Measurements from ENCODE around the gene SRP68.

SRP68 gene

DNA sequence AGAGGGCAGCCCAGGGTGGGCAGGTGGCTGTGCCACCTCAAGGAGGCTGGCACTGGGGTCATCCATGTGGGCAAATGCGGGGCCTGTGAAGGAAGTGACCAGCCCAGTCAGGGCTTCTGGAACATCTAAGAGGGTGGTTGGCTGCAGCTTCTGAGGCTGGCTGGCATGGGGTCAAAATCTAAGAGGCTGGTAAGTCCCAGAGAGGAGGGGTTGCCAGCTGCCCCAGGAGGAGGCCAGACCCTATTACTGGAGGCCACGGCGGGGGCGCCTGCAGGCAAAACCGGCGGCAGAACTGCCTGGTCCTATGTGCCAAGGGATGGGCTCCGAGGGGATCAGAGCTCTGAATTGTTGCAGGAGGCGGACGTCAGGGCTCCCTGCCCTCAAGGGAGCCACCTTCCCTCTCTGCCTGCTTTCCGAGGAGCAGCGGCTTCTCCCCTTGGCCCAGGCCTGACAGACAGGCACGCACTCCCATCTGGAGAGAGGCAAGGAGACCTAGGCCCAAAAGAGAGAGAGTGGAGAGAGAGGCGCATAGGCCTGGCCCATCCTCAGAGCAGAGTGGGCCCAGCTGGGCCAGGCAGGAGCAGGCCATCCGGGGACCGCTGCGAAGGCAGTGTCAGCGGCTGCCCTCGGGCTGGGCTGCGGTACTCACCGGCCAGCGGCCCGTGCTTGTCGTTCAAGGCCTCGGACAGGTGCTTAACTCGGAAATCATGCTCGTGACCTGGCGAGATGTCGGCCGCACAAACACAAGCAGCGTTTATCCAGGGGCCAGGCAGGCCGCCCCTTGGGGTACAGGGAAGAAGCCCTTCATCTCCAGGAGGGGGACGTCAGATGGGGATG lies 17.6 kb upstream of the SRP68 start:
- no peak for DNase-seq (ENCODE audit: low read depth)
- H3K4me3 ChIP-seq (ENCODE audit: control insufficient read depth, low read depth, low read length) = no peak overlapping the region
- TF ChIP-seq, protein P1, sequence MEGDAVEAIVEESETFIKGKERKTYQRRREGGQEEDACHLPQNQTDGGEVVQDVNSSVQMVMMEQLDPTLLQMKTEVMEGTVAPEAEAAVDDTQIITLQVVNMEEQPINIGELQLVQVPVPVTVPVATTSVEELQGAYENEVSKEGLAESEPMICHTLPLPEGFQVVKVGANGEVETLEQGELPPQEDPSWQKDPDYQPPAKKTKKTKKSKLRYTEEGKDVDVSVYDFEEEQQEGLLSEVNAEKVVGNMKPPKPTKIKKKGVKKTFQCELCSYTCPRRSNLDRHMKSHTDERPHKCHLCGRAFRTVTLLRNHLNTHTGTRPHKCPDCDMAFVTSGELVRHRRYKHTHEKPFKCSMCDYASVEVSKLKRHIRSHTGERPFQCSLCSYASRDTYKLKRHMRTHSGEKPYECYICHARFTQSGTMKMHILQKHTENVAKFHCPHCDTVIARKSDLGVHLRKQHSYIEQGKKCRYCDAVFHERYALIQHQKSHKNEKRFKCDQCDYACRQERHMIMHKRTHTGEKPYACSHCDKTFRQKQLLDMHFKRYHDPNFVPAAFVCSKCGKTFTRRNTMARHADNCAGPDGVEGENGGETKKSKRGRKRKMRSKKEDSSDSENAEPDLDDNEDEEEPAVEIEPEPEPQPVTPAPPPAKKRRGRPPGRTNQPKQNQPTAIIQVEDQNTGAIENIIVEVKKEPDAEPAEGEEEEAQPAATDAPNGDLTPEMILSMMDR (IDR thresholded peaks at IDR 0.05; ENCODE audit: control insufficient read depth, insufficient read depth, low read depth, low read length, missing control alignments) = no peak

DNA sequence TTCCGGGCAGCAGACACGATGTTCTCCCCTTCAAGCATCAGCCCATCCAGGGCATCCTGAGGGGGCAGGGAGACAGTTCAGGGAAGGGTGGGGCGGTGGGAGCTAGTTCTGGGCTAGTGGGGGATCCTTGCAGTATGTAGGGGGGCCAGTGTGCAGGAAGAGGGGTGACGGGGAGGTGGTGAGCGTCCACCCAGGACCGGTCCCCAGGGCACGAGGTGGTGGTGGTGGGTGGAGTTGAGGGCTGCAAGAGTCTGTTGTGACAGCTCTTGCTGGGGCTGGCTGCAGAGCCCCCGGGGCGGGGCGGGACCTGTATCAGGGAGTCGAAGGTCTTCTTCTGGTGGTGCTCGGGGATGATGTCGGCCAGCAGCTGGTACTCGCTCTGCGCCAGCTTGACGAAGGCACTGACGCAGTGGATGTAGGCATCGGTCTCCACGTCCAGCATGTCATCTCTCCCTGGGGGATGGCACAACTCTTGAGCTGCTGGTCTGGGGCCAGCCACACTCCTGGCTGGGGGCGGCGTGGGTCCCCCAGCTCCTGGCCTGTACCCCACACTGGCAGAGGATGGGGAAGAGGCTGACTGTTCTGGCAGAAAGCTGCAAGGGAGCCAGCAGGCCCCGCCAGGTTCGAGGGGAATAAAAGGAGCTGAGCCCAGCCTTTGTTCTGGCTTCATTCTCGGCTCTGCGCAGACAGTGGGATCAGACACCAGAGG lies 16.7 kb upstream of the SRP68 start:
- TF ChIP-seq, protein P1 (IDR thresholded peaks at IDR 0.05; ENCODE audit: control insufficient read depth, insufficient read depth, low read depth, low read length, missing control alignments) = no peak
- no peak overlapping the region for H3K4me3 ChIP-seq (ENCODE audit: control insufficient read depth, low read depth, low read length)
- no peak for DNase-seq (ENCODE audit: low read depth)

DNA sequence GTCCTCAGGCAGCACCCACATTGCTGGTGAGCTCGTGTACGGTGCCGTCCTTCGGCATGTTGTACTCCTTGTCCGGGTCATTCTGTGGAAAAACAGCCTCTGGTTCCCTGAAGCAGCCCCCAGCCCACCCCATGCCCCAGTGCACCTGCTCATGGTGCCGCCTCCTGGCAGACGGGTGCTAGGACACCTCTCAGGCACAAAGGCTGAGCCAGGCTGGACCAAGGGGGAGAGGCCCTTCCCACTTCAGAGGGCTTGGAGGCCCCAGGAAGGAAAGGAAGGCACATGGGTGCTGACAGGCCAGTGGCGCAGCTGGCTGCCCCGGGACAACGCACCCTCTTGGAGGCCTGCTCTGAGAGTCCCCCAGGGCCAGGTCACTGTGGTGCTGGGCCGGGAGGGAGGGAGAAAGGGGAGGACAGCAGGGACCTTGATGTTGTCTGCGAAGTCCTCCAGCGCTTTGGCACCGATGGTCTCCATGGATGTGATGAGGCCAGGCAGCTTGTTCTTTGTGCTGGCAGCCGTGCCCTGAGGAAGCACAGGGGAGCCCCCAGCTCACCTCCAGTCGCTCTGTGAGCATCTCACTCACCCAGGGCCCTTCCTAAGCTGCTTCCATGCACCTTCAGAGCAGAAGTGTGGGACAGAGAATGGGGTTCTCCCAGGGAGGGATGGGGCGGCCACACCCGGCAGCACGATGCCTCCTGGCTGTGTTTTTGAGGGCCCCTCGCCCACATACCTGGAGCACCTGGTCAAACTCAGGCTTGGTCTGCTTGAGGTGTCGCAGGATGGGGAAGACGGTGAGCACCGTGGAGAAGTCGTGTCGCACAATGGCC lies 15.9 kb upstream of the SRP68 start:
- DNase-seq (ENCODE audit: low read depth) = no peak
- TF ChIP-seq, protein P1 (IDR thresholded peaks at IDR 0.05; ENCODE audit: control insufficient read depth, insufficient read depth, low read depth, low read length, missing control alignments) = no peak
- H3K4me3 ChIP-seq (ENCODE audit: control insufficient read depth, low read depth, low read length) = no peak overlapping the region

DNA sequence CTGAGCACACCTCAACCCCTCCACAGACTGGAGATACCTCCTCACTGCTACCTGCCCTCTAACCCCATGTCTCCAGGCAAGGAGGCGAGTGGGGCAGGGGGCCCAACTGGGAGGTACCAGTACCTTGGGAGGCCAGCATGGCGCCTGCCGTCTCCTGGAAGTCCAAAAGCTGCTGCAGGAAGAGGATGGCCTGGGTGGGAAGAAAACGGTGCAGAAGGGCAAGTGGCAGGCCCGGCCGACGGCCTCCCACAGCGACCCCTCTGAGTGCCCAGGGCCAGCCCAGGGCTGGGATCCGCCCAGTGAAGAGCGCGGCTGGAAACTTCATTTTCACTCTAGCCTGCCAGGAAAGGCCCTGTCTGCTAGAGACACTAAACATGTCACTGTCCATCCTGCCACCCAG lies 15.2 kb upstream of the SRP68 start:
- no peak for DNase-seq (ENCODE audit: low read depth)
- TF ChIP-seq, protein P1 (IDR thresholded peaks at IDR 0.05; ENCODE audit: control insufficient read depth, insufficient read depth, low read depth, low read length, missing control alignments) = no peak
- H3K4me3 ChIP-seq (ENCODE audit: control insufficient read depth, low read depth, low read length) = no peak overlapping the region

DNA sequence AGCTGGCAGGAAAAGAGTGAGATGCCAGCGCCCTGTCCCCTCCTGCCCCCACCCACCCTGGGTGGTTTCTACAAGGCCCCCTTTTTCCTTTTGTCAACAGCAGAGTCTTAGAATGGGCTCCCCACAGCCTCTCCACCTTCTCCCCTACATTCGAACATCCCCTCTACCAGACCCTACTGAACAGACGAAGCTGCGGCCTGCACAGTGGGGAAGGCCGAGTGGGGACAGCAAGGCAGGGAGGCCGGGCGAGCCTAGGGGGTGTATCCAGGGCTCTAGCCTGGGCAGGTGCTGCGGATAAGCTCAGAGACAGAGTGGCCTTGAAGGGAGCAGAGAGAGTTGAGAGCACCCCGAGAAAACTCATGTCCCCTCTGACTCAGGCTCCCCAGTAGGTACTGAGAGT lies 14.1 kb upstream of the SRP68 start:
- TF ChIP-seq, protein P1 (IDR thresholded peaks at IDR 0.05; ENCODE audit: control insufficient read depth, insufficient read depth, low read depth, low read length, missing control alignments) = no peak
- DNase-seq (ENCODE audit: low read depth) = no peak
- H3K4me3 ChIP-seq (ENCODE audit: control insufficient read depth, low read depth, low read length) = no peak overlapping the region

DNA sequence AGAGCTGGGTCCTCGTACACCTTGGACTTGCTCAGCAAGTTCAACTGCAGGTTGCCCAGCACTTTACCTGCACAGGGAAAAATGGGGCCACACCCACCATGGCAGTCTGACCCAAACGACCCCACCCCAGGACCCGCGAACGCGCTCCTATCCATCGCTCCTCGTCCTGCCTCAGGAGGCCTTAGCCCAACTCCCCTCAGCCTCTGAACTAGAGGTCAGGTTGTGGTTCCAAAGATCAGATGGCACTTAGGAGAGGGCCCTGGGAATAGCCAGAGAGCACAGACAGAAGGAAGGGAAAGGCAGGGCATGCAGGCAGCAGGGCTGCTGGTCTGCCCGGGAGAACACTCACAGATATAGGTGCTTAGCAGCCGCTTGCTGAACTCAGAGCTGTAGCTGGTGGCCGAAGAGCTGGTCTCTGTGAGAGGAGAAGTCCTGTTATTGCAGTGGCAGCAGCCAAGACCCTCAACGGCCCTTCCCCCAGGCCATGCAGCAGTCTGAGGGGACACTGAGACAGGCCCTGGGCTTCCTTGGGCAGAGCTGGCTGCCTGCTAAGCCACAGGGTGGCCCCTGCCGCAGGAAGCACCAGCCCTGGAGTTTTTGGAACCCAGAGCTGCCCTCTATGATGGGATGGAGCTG lies 13.5 kb upstream of the SRP68 start:
- TF ChIP-seq, protein P1 (IDR thresholded peaks at IDR 0.05; ENCODE audit: control insufficient read depth, insufficient read depth, low read depth, low read length, missing control alignments) = no peak
- H3K4me3 ChIP-seq (ENCODE audit: control insufficient read depth, low read depth, low read length) = no peak overlapping the region
- DNase-seq (ENCODE audit: low read depth) = no peak
